K562 (cell line): ENCODE results near the gene SLC38A1. TPM values are rescaled to one million over a fixed set of nuclear protein-coding genes. Genes with fewer than 3 reads are reported as not detected.

Experiments used
- CEBPG ChIP-seq, 3 experiments: fragments of 200-800 bp in 1 of 3; sonication (Bioruptor generic) in 1 of 3; sonication (generic) in 1 of 3; formaldehyde crosslinking in 1 of 3; IDR thresholded peaks in 2 of 3; conservative IDR thresholded peaks in 1 of 3; 2 replicates each; pipeline versions ENCODE4 v1.6.1 to v1.8.0; 2016 to 2022; ENCODE audit warnings: missing compliant biosample characterization in 2 of 3, missing genetic modification characterization in 2 of 3, mild to moderate bottlenecking in 1 of 3, missing genetic modification reagents in 1 of 3
- CHAMP1 ChIP-seq: fragments of 450-650 bp; IDR thresholded peaks from 2 replicates; pipeline ENCODE4 v1.6.1; 2016; ENCODE audit warnings: mild to moderate bottlenecking
- HBP1 ChIP-seq: fragments of 450-650 bp; formaldehyde crosslinking; IDR thresholded peaks from 2 replicates; pipeline ENCODE4 v1.4.0; 2022; ENCODE audit warnings: missing genetic modification characterization
- MIER1 ChIP-seq: fragments of 450-650 bp; IDR thresholded peaks from 2 replicates; pipeline ENCODE4 v1.6.1; 2016; ENCODE audit warnings: antibody characterized with exemption, mild to moderate bottlenecking, low read depth
- NELFE ChIP-seq: IDR thresholded peaks from 2 replicates; pipeline ENCODE4 v1.6.1; 2011; ENCODE audit warnings: mild to moderate bottlenecking; ENCODE audit not compliant: insufficient read depth, insufficient read length
- NR4A1 ChIP-seq, 2 experiments: fragments of 250-450 bp in 1 of 2; fragments of 450-650 bp in 1 of 2; sonication (Bioruptor Pico) in 1 of 2; IDR thresholded peaks; 2 replicates each; pipeline versions ENCODE4 v1.4.0 to v1.6.1; 2016 to 2020; ENCODE audit warnings: mild to moderate bottlenecking in 2 of 2, missing compliant biosample characterization in 1 of 2, missing genetic modification characterization in 1 of 2, moderate library complexity in 1 of 2
- PML ChIP-seq: IDR thresholded peaks from 2 replicates; pipeline ENCODE4 v1.6.1; 2012; ENCODE audit warnings: low read length, inconsistent platforms
- RBM14 ChIP-seq: fragments of 200-400 bp; formaldehyde crosslinking; IDR thresholded peaks from 2 replicates; pipeline ENCODE4 v1.6.1; 2018; ENCODE audit warnings: low read depth, mild to moderate bottlenecking, low read length, moderate library complexity, borderline replicate concordance; ENCODE audit not compliant: insufficient read depth
- REST ChIP-seq, 2 experiments: fragments of 450-650 bp; formaldehyde crosslinking in 1 of 2; IDR thresholded peaks; 2 replicates each; pipeline versions ENCODE4 v1.4.0 to v1.6.1; 2014 to 2020; ENCODE audit warnings: mild to moderate bottlenecking in 2 of 2, borderline replicate concordance in 1 of 2, low read depth in 1 of 2
- SUPT5H ChIP-seq: fragments of 450-650 bp; IDR thresholded peaks from 2 replicates; pipeline ENCODE4 v1.6.1; 2016
- THRA ChIP-seq: fragments of 450-650 bp; IDR thresholded peaks from 2 replicates; pipeline ENCODE4 v1.6.1; 2017; ENCODE audit warnings: mild to moderate bottlenecking, moderate library complexity
- TRIM28 ChIP-seq: fragments of 450-650 bp; IDR thresholded peaks from 2 replicates; pipeline ENCODE4 v1.6.1; 2017
- ZKSCAN3 ChIP-seq: fragments of 250-450 bp; sonication (Bioruptor Pico); IDR thresholded peaks from 2 replicates; pipeline ENCODE4 v1.4.0; 2020
- polyA plus RNA-seq, 8 experiments: library from polyadenylated mRNA; depleted of rRNA in 4 of 8; stranded (reverse) in 5 of 8; unstranded in 3 of 8; fragments of >200 nt; fragmentation: Nextera tagmentation in 2 of 8; fragmentation: Illumina TruSeq in 1 of 8; extraction: Ambion mirVana in 2 of 8; extraction: Trizol in 1 of 8; gene quantifications; 2 replicates each; pipeline versions ENCODE4 v1.2.1 to v1.2.3, GENCODE V29; 2011 to 2014; ENCODE audit warnings: inconsistent platforms in 1 of 8, missing spikeins in 1 of 8
- total RNA-seq, 7 experiments: library from RNA; depleted of rRNA in 6 of 7; stranded (reverse); fragments of >200 nt in 6 of 7; fragmentation: Illumina TruSeq in 2 of 7; extraction: Trizol in 2 of 7; gene quantifications; 2 replicates each; pipeline versions ENCODE4 v1.2.1 to v1.2.3, GENCODE V29; 2011 to 2021; ENCODE audit warnings: low replicate concordance in 1 of 7

The SLC38A1 gene
- total and polyA plus RNA-seq, 9 of the 15 experiments (the other 6 are each of a cell fraction or from before 2014, with no cell fraction given): 51.9 to 112 (median 75.0) TPM

- peak; percentile 64; the same call in 1 of the 2 replicates for TF ChIP-seq REST (IDR thresholded peaks at IDR 0.05; ENCODE audit: borderline replicate concordance)
- TF ChIP-seq REST (CRISPR knock-in tag; IDR thresholded peaks at IDR 0.05; ENCODE audit: low read depth): no peak
- no peak for TF ChIP-seq NR4A1 (CRISPR knock-in tag; IDR thresholded peaks at IDR 0.05)
- TF ChIP-seq NR4A1 (tag; IDR thresholded peaks at IDR 0.05): no peak
- no peak for TF ChIP-seq NELFE
- no peak for TF ChIP-seq CEBPG (CRISPR knock-in tag; IDR thresholded peaks at IDR 0.05)
- TF ChIP-seq CEBPG (tag; conservative IDR thresholded peaks at IDR 0.05 in 1 of 2, IDR thresholded peaks at IDR 0.05 in 1 of 2): 0 out of 4 replicates have a peak, but pooled peaks of 1 of the 2 experiments have one; percentile 19
- no peak for TF ChIP-seq PML
- TF ChIP-seq TRIM28: no peak
- TF ChIP-seq CHAMP1: no peak
- no peak for TF ChIP-seq ZKSCAN3
- no peak for TF ChIP-seq SUPT5H
- TF ChIP-seq HBP1 (CRISPR knock-in tag): no peak
- TF ChIP-seq THRA: no peak
- no peak for TF ChIP-seq RBM14
- no peak for TF ChIP-seq MIER1
These were observed 34.3 kb upstream of the SLC38A1 start (continued) for GRCh38 chr12:46303039-46303666.
